Measurements from ENCODE around the gene CTPS1. TPM values are rescaled to one million over a fixed set of nuclear protein-coding genes. Genes with fewer than 3 reads are reported as not detected.

The CTPS1 gene
- total RNA-seq, 1 donor from 2014 or later: 31.2 TPM

GRCh38 chr1:41056907-41057306 is 77.4 kb downstream of the CTPS1 start:
- DNase-seq (ENCODE audit: extremely low spot score in 2 of 2): no peak
- Histone ChIP-seq H3K27me3 (no peaks in the 10 kb centered on the region), H3K4me3 (no peak overlapping the region), H3K4me1 (no peaks in the 10 kb centered on the region), H3K36me3 (no peaks in the 10 kb centered on the region), H3K9me3 (no peaks in the 10 kb centered on the region), H3K27ac (no peak overlapping the region)
- no peak for TF ChIP-seq CTCF (IDR thresholded peaks at IDR 0.05)
- no peak for TF ChIP-seq POLR2A (IDR thresholded peaks at IDR 0.05)
- no peak for TF ChIP-seq POLR2AphosphoS5 (IDR thresholded peaks at IDR 0.05; ENCODE audit: insufficient read depth in 1 of 2, low read depth in 1 of 2)
- intact Hi-C loops (cut with DNase I): no loop called here

Small RNA genes within 50 kb of the gene (small RNA-seq; reads per million reads assigned to genes)
- gene UBE2V1P8: not detected

Other genes with a start within 250 kb of the CTPS1 start
- 2.0 TPM for gene KCNQ4, start 195.9 kb upstream of the CTPS1 start, total RNA-seq
- gene CITED4, start 117.3 kb upstream of the CTPS1 start, total RNA-seq: 16.5 TPM
- gene SLFNL1, start 42.0 kb downstream of the CTPS1 start, total RNA-seq: 1.2 TPM